Upper lobe of left lung (tissue), 6 donors: Measurements from ENCODE around the gene LIPH. TPM values are rescaled to one million over a fixed set of nuclear protein-coding genes. Genes with fewer than 3 reads are reported as not detected.

Experiments used
- ATAC-seq, 2 donors: fragments of 200-7000 bp; cut with Tn5 transposase; one replicate each; pipeline ENCODE4 v1.9.1; 2022; ENCODE audit warnings: mild to moderate bottlenecking in 2 of 2, moderate library complexity in 2 of 2; ENCODE audit not compliant: low FRiP score in 2 of 2
- DNase-seq, 2 donors: peaks; one replicate each; pipeline ENCODE4 v3.0.0-alpha.2; 2019 to 2020
- H3K27ac ChIP-seq, 4 donors: fragments of 200-600 bp; sonication (generic); one replicate each; pipeline ENCODE4 v1.5.1; 2016 to 2019
- H3K27me3 ChIP-seq, 4 donors: fragments of 200-600 bp; sonication (generic); one replicate each; pipeline ENCODE4 v1.5.1; 2017 to 2019
- H3K36me3 ChIP-seq, 4 donors: fragments of 200-600 bp; sonication (generic); one replicate each; pipeline ENCODE4 v1.5.1; 2016 to 2019
- H3K4me1 ChIP-seq, 4 donors: fragments of 200-600 bp; sonication (generic); one replicate each; pipeline ENCODE4 v1.5.1; 2018 to 2019
- H3K4me3 ChIP-seq, 4 donors: fragments of 200-600 bp; sonication (generic); one replicate each; pipeline ENCODE4 v1.5.1; 2017 to 2019; ENCODE audit warnings: mild to moderate bottlenecking in 2 of 4, moderate library complexity in 1 of 4
- H3K9me3 ChIP-seq, 4 donors: fragments of 200-600 bp; sonication (generic); one replicate each; pipeline ENCODE4 v1.5.1; 2018 to 2019
- EP300 ChIP-seq, 4 donors: sonication (generic); formaldehyde crosslinking; IDR thresholded peaks; one replicate each; pipeline ENCODE4 v1.5.1; 2017; ENCODE audit warnings: antibody characterized with exemption in 4 of 4, control low read depth in 2 of 4
- POLR2A ChIP-seq, 4 donors: fragments of 450-650 bp; IDR thresholded peaks; one replicate each; pipeline ENCODE4 v1.5.1; 2016 to 2017; ENCODE audit warnings: antibody characterized with exemption in 4 of 4, mild to moderate bottlenecking in 2 of 4
- POLR2AphosphoS5 ChIP-seq, 2 donors: sonication (generic); formaldehyde crosslinking; IDR thresholded peaks; one replicate each; pipeline ENCODE4 v1.5.1; 2017; ENCODE audit warnings: antibody characterized with exemption in 2 of 2
- WGBS, 2 donors: methylation state at CpG; one replicate each; pipeline ENCODE4 v1.1.5; 2017 to 2018; 5-methylcytosine and 5-hydroxymethylcytosine counted together
- total RNA-seq, 6 donors: library from RNA; depleted of rRNA in 4 of 6; stranded (reverse); fragments of >200 nt in 4 of 6; gene quantifications; one replicate each; pipeline versions ENCODE4 v1.1.0 to v1.2.1, GENCODE V29; 2016 to 2021
- TF ChIP-seq, protein P1 (sequence below), 6 experiments: fragments of 450-650 bp in 4 of 6; fragments of 200-600 bp in 2 of 6; sonication (generic) in 2 of 6; IDR thresholded peaks; one replicate each; pipeline ENCODE4 v1.5.1; 2016 to 2019; ENCODE audit warnings: antibody characterized with exemption in 6 of 6
- donor health status: DM: no; HTN: no; CAD: no; lungs with moderate emphysema.
- donor health status: DM: no; HTN: yes; CAD: no; lungs with severe emphysema.

LIPH gene
- total RNA-seq, 6 donors from 2014 or later, result 25.9 to 63.1 (median 42.3) TPM

DNA sequence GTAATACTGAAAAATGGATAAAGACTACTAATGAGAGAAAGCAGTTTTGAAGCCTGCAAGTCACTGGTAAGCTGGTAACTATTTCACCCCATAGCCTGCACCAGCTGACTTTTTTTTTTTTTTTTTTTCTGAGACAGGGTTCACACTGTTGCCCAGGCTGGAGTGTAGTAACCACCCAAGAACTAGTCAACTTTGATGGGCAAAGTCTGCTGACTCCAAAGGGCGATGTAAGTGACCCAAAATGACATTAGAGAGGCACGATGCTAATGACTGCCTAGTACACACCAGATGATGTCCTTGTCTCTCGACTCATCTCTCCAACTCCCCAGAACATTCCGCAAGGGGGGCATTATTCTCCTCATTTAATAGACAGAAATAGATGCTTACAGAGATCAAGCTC lies 40.7 kb downstream of the LIPH start:
- ATAC-seq (no peak), DNase-seq (no peak)
- Histone ChIP-seq H3K36me3 (peaks cover 0 to 28% (median 3%) of the 10 kb centered on the region in 4 donors), H3K4me1 (no peaks in the 10 kb centered on the region), H3K4me3 (no peak overlapping the region), H3K27me3 (no peaks in the 10 kb centered on the region), H3K9me3 (no peaks in the 10 kb centered on the region), H3K27ac (no peak overlapping the region)
- 93 to 99% methylated on average over 4 of the region's 4 CpGs for WGBS, 2 donors
- TF ChIP-seq EP300 (IDR thresholded peaks at IDR 0.05), result no peak
- TF ChIP-seq POLR2A (IDR thresholded peaks at IDR 0.05), result no peak
- TF ChIP-seq, protein P1, sequence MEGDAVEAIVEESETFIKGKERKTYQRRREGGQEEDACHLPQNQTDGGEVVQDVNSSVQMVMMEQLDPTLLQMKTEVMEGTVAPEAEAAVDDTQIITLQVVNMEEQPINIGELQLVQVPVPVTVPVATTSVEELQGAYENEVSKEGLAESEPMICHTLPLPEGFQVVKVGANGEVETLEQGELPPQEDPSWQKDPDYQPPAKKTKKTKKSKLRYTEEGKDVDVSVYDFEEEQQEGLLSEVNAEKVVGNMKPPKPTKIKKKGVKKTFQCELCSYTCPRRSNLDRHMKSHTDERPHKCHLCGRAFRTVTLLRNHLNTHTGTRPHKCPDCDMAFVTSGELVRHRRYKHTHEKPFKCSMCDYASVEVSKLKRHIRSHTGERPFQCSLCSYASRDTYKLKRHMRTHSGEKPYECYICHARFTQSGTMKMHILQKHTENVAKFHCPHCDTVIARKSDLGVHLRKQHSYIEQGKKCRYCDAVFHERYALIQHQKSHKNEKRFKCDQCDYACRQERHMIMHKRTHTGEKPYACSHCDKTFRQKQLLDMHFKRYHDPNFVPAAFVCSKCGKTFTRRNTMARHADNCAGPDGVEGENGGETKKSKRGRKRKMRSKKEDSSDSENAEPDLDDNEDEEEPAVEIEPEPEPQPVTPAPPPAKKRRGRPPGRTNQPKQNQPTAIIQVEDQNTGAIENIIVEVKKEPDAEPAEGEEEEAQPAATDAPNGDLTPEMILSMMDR (IDR thresholded peaks at IDR 0.05), result no peak
- no peak for TF ChIP-seq POLR2AphosphoS5 (IDR thresholded peaks at IDR 0.05)

DNA sequence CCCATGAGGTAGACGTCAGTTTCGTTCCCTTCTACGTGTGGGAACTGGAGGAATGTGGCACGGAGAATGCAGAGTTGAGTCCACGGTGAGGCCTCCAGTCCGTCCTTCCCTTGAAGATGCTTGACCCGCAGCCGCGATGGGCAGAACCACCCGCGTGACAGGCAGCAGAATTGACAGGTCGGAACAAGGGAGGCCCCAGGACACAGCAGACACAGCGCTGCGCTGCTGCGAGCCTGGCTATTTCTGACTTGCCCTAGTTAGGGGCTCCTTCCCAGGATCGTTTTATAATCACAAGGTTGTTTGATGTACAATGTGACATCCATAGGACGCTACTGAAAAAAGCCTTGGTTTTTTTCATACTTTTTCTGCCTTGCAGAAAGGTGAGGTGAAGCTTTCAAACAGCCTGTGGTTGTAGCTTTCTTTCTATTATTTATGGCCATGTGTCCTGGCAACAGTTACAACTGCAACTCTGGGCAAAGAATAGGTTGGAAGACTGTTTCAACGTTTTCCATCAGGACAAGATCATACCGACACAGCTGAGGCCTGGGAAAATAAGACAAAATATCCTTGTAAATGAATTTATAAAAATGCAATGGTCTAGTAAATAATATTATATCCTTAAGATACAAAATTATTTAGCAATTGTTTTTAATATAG lies 43.9 kb downstream of the LIPH start:
- 75 to 86% methylated on average over 11 to 19 of the region's 19 CpGs for WGBS, 2 donors
- Histone ChIP-seq H3K4me3 (no peak overlapping the region), H3K27ac (no peak overlapping the region), H3K27me3 (no peaks in the 10 kb centered on the region), H3K9me3 (no peaks in the 10 kb centered on the region), H3K36me3 (peaks cover 0 to 19% (median 0%) of the 10 kb centered on the region in 4 donors), H3K4me1 (no peaks in the 10 kb centered on the region)
- TF ChIP-seq EP300 (IDR thresholded peaks at IDR 0.05) (no peak), POLR2A (IDR thresholded peaks at IDR 0.05) (no peak), POLR2AphosphoS5 (IDR thresholded peaks at IDR 0.05) (no peak)
- TF ChIP-seq, protein P1 (IDR thresholded peaks at IDR 0.05), result no peak
- DNase-seq (peak in 1 of 2 donors; percentile 51), ATAC-seq (peak in 1 of 2 donors; percentile 32)

DNA sequence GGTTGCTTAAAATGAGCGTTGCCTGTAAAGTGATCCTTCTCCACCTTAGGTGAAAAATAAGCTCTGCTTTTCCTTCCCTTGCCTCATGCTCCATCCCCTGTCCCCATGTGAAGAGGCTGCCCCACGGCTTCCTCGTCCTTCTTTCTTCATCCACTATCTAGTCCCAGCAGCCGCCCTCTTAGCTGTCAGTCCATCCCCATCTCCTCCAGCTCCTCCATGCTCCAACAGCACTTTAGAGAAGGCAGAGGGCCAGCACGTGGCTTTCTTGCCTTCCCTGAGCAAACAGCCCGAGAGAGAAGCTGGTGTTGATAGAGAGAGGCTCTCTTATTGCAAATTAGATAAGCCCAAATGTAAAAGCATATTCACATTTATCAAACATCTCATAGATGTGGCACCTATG lies 44.5 kb downstream of the LIPH start:
- no peak overlapping the region for H3K27ac ChIP-seq
- no peaks in the 10 kb centered on the region for H3K9me3 ChIP-seq
- H3K4me3 ChIP-seq, result no peak overlapping the region
- H3K36me3 ChIP-seq, result peaks cover 0 to 19% (median 0%) of the 10 kb centered on the region in 4 donors
- 47 to 62% methylated on average over 6 of the region's 6 CpGs for WGBS, 2 donors
- no peaks in the 10 kb centered on the region for H3K4me1 ChIP-seq
- no peaks in the 10 kb centered on the region for H3K27me3 ChIP-seq
- DNase-seq (no peak), ATAC-seq (no peak)
- TF ChIP-seq POLR2A (IDR thresholded peaks at IDR 0.05), result no peak
- TF ChIP-seq, protein P1 (IDR thresholded peaks at IDR 0.05), result no peak
- TF ChIP-seq EP300 (IDR thresholded peaks at IDR 0.05), result no peak
- no peak for TF ChIP-seq POLR2AphosphoS5 (IDR thresholded peaks at IDR 0.05)

DNA sequence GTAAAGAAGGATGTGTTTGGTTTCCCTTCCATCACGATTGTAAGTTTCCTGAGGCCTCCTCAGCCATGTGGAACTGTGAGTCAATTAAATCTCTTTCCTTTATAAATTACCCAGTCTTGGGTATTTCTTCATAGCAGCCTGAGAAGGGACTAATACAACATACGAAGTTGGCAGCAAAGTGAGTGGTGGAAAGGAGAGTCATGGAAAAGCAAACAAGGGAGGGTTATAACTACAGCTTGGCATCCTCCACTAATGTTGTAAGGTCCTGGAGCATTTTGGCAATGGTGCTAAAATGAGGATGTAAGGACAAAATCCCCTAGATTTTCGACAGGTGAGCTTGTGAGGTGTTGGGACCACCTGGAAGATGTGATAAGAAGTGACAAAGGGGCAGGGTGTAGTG lies 47.8 kb downstream of the LIPH start:
- ATAC-seq, result no peak

More for the DNA sequence above, 47.8 kb downstream of the LIPH start:
- H3K4me1 ChIP-seq, result peaks cover 0 to under 1% (median 0%) of the 10 kb centered on the region in 4 donors
- peaks cover 0 to 6% (median 0%) of the 10 kb centered on the region in 4 donors for H3K36me3 ChIP-seq
- H3K27ac ChIP-seq, result peak overlapping the region in 1 of 4 donors; percentile 15
- 51 to 54% methylated on average over 3 of the region's 3 CpGs for WGBS, 2 donors
- DNase-seq, result peak in 1 of 2 donors; percentile 24
- no peaks in the 10 kb centered on the region for H3K9me3 ChIP-seq
- no peaks in the 10 kb centered on the region for H3K27me3 ChIP-seq
- TF ChIP-seq, protein P1 (IDR thresholded peaks at IDR 0.05), result no peak
- TF ChIP-seq POLR2A (IDR thresholded peaks at IDR 0.05) (no peak), POLR2AphosphoS5 (IDR thresholded peaks at IDR 0.05) (no peak), EP300 (IDR thresholded peaks at IDR 0.05) (no peak)
- H3K4me3 ChIP-seq, result no peak overlapping the region
